ENCODE data around the gene NLRC5.

DNA sequence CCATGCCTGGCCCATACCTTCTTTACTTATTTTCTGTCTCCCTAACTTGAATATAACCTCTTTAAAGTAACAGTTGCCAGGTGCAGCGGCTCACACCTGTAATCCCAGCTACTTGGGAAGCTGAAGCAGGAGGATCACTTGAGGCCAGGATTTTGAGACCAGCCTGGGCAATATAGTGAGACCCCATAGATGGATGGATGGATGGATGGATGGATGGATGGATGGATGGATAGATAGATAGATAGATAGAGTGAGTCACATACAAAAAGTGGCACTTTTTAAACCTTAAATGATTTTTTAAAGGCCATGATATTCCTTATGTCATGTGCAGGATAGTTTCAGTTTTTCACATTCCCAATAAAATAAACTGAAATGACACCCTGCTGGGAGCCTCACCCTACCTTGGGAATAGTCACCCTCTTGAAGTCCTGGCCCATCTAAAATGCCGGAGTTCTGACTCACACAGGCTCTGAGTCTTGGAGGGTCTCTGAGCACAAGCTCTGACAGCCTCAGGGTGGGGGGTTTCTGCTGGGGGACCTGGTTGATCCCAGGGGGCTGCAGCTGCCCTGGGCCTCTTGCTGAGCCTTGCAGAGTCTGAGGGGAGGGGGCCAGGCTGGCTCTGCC lies 129.2 kb downstream of the NLRC5 start:
- TF ChIP-seq FOXM1 (IDR thresholded peaks at IDR 0.05; ENCODE audit: borderline replicate concordance) (no peak), BHLHE40 (IDR thresholded peaks at IDR 0.05; ENCODE audit: borderline replicate concordance) (no peak), SP1 (IDR thresholded peaks at IDR 0.05) (no peak), LEF1 (IDR thresholded peaks at IDR 0.05; ENCODE audit: borderline replicate concordance) (no peak), FOXA1 (IDR thresholded peaks at IDR 0.05) (no peak), HDGF (IDR thresholded peaks at IDR 0.05; ENCODE audit: borderline replicate concordance) (no peak), TARDBP (IDR thresholded peaks at IDR 0.05) (no peak), ARNT (IDR thresholded peaks at IDR 0.05) (no peak), ELF4 (IDR thresholded peaks at IDR 0.05) (no peak), SUZ12 (IDR thresholded peaks at IDR 0.05) (no peak), NFRKB (IDR thresholded peaks at IDR 0.05) (no peak), ZNF384 (IDR thresholded peaks at IDR 0.05) (no peak)
- TF ChIP-seq, protein P1, sequence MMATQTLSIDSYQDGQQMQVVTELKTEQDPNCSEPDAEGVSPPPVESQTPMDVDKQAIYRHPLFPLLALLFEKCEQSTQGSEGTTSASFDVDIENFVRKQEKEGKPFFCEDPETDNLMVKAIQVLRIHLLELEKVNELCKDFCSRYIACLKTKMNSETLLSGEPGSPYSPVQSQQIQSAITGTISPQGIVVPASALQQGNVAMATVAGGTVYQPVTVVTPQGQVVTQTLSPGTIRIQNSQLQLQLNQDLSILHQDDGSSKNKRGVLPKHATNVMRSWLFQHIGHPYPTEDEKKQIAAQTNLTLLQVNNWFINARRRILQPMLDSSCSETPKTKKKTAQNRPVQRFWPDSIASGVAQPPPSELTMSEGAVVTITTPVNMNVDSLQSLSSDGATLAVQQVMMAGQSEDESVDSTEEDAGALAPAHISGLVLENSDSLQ (IDR thresholded peaks at IDR 0.05) = no peak
